Endothelial cell of umbilical vein (primary cell): ENCODE data around the gene EXD2. TPM values are rescaled to one million over a fixed set of nuclear protein-coding genes. Genes with fewer than 3 reads are reported as not detected.

ENCODE experiments used
- BruUV-seq: library from RNA; stranded (reverse); fragments of 400-500 nt; replicated peaks from 2 replicates; lab custom pipeline; 2021; lab: Mats Ljungman, UMichigan
- CTCF ChIA-PET: fragments of 300-600, 350-600 bp; sonication (Branson Sonifier 250); formaldehyde crosslinking; loops from one replicate; lab custom pipeline; 2021; ENCODE audit warnings: antibody characterized with exemption, inconsistent platforms; lab: Charles Lee
- POLR2A ChIA-PET: fragments of 300-600, 350-600 bp; sonication (Branson Sonifier 250); formaldehyde crosslinking; loops from one replicate; lab custom pipeline; 2021; ENCODE audit warnings: antibody characterized with exemption, inconsistent platforms; lab: Charles Lee
- DNase-seq: peaks from one replicate; pipeline ENCODE4 v3.0.0-alpha.2; 2011; ENCODE audit warnings: low read depth, low spot score
- FAIRE-seq: peaks from 2 replicates; lab custom pipeline; 2011; peaks lifted over from hg19 to GRCh38; lab: Jason Lieb, UNC
- H2AFZ ChIP-seq: 2 replicates; pipeline ENCODE4 v1.6.0; 2012; ENCODE audit warnings: low read depth, low read length, control low read depth, inconsistent platforms
- H3K27ac ChIP-seq: 2 replicates; pipeline ENCODE4 v1.5.1; 2011; ENCODE audit warnings: low read depth, mild to moderate bottlenecking, control low read depth, low read length, moderate library complexity; ENCODE audit not compliant: insufficient read depth
- H3K27me3 ChIP-seq, 2 experiments: 2 replicates each; pipeline versions ENCODE4 v1.6.0 to v1.6.1; 2011; ENCODE audit warnings: low read length in 2 of 2, mixed read lengths in 1 of 2; ENCODE audit not compliant: control insufficient read depth in 2 of 2, insufficient read depth in 2 of 2
- H3K36me3 ChIP-seq, 2 experiments: 2 replicates in 1 of 2; 3 replicates in 1 of 2; pipeline ENCODE4 v1.5.1; 2011; ENCODE audit warnings: low read length in 2 of 2, mild to moderate bottlenecking in 1 of 2, moderate library complexity in 1 of 2; ENCODE audit not compliant: control insufficient read depth in 2 of 2, insufficient read depth in 2 of 2; ENCODE audit errors: extremely low read depth in 1 of 2
- H3K4me1 ChIP-seq: 3 replicates; pipeline ENCODE4 v1.5.1; 2011; ENCODE audit warnings: mild to moderate bottlenecking, low read length; ENCODE audit not compliant: control insufficient read depth, insufficient read depth; ENCODE audit errors: extremely low read depth
- H3K4me2 ChIP-seq: 2 replicates; pipeline ENCODE4 v1.6.1; 2011; ENCODE audit warnings: low read length, control low read depth, mixed read lengths; ENCODE audit not compliant: insufficient read depth
- H3K4me3 ChIP-seq, 3 experiments: fragments of 200-600 bp in 1 of 3; sonication (generic), shearing (Covaris generic) in 1 of 3; replicated peaks in 1 of 3; 2 replicates each; pipeline ENCODE4 v1.5.1; 2011 to 2016; ENCODE audit warnings: control low read depth in 3 of 3, low read length in 3 of 3, mild to moderate bottlenecking in 2 of 3, inconsistent platforms in 1 of 3, low read depth in 1 of 3, moderate library complexity in 1 of 3; ENCODE audit not compliant: insufficient read depth in 1 of 3
- H3K79me2 ChIP-seq: 2 replicates; pipeline ENCODE4 v1.6.0; 2012; ENCODE audit warnings: low read length, inconsistent platforms; ENCODE audit not compliant: control insufficient read depth, insufficient read depth
- H3K9ac ChIP-seq: replicated peaks from 2 replicates; pipeline ENCODE3; 2011; ENCODE audit warnings: low read length, control low read depth; ENCODE audit not compliant: insufficient read depth; ENCODE audit errors: extremely low read depth
- H3K9me1 ChIP-seq: replicated peaks from 3 replicates; pipeline ENCODE4 v1.6.0; 2011; ENCODE audit warnings: mild to moderate bottlenecking, low read length; ENCODE audit not compliant: control insufficient read depth, insufficient read depth; ENCODE audit errors: extremely low read depth
- H3K9me3 ChIP-seq: replicated peaks from 2 replicates; pipeline ENCODE4 v1.5.1; 2012; ENCODE audit warnings: low read length, inconsistent platforms; ENCODE audit not compliant: control insufficient read depth, insufficient read depth
- H4K20me1 ChIP-seq: replicated peaks from 2 replicates; pipeline ENCODE3; 2011; ENCODE audit warnings: mild to moderate bottlenecking, low read length; ENCODE audit not compliant: control insufficient read depth, insufficient read depth; ENCODE audit errors: extremely low read depth
- CTCF ChIP-seq, 2 donors: IDR thresholded peaks; 1 replicate in 1 of 2; 2 replicates in 1 of 2; pipeline ENCODE4 v1.5.1; 2011; ENCODE audit warnings: low read length in 2 of 2, mild to moderate bottlenecking in 2 of 2, moderate library complexity in 2 of 2, control low read depth in 1 of 2, inconsistent platforms in 1 of 2, low read depth in 1 of 2; ENCODE audit not compliant: insufficient read depth in 1 of 2; ENCODE audit errors: extremely low read depth in 1 of 2
- EZH2 ChIP-seq: IDR thresholded peaks from 2 replicates; pipeline ENCODE4 v1.6.1; 2012; ENCODE audit warnings: borderline replicate concordance, low read depth, mild to moderate bottlenecking, moderate library complexity, low read length, inconsistent platforms; ENCODE audit not compliant: severe bottlenecking
- FOS ChIP-seq: IDR thresholded peaks from 2 replicates; pipeline ENCODE4 v1.6.1; 2011; ENCODE audit warnings: mild to moderate bottlenecking, low read length, moderate library complexity, borderline replicate concordance; ENCODE audit not compliant: insufficient read depth
- GATA2 ChIP-seq: IDR thresholded peaks from 2 replicates; pipeline ENCODE4 v1.7.0; 2011; ENCODE audit warnings: low read depth, mild to moderate bottlenecking, moderate library complexity, mixed read lengths, low read length; ENCODE audit not compliant: insufficient read length, insufficient read depth
- JUN ChIP-seq: IDR thresholded peaks from 2 replicates; pipeline ENCODE4 v1.6.1; 2011; ENCODE audit warnings: borderline replicate concordance, low read depth; ENCODE audit not compliant: insufficient read length, insufficient read depth
- MAX ChIP-seq: IDR thresholded peaks from 2 replicates; pipeline ENCODE4 v1.6.1; 2011; ENCODE audit not compliant: insufficient read depth, insufficient read length
- MYC ChIP-seq: IDR thresholded peaks from one replicate; pipeline ENCODE4 v1.6.1; 2011; ENCODE audit warnings: mild to moderate bottlenecking, low read depth, low read length
- POLR2A ChIP-seq: IDR thresholded peaks from 2 replicates; pipeline ENCODE4 v1.6.1; 2012; ENCODE audit warnings: low read depth, mild to moderate bottlenecking, control low read depth, low read length
- POLR2AphosphoS5 ChIP-seq: IDR thresholded peaks from 2 replicates; pipeline ENCODE4 v1.6.1; 2012; ENCODE audit warnings: low read depth, mild to moderate bottlenecking, control low read depth, low read length, moderate library complexity; ENCODE audit not compliant: insufficient read depth
- dilution Hi-C: fragments of 300-500 bp; cut with MboI; formaldehyde crosslinking; loops from one replicate; pipeline ENCODE4 v1.15.0; 2019; ENCODE audit warnings: low sequenced_read_pairs; ENCODE audit not compliant: extremely low pct_ligation_motif_present
- intact Hi-C: fragments of 100-400 bp; cut with micrococcal nuclease; formaldehyde crosslinking; loops from one replicate; pipeline ENCODE4 v1.10.0; 2022
- polyA plus RNA-seq, 4 experiments: library from polyadenylated mRNA; depleted of rRNA in 3 of 4; stranded (reverse) in 3 of 4; unstranded in 1 of 4; fragments of >200 nt; gene quantifications; 2 replicates each; pipeline versions ENCODE4 v1.2.1 to v1.2.3, GENCODE V29; 2011 to 2012; ENCODE audit warnings: missing spikeins in 1 of 4
- total RNA-seq: library from RNA; stranded (reverse); gene quantifications from 2 replicates; pipeline ENCODE4 v1.2.3, GENCODE V29; 2021

EXD2 gene
- total and polyA plus RNA-seq, 2 donors (not counting 3 experiments of a cell fraction or from before 2014, with no cell fraction given) = 11.6 to 22.6 TPM

- no peak overlapping the region for H3K4me2 ChIP-seq
- H3K9me3 ChIP-seq = no peaks in the 10 kb centered on the region
- H3K9ac ChIP-seq = no peak overlapping the region
- DNase-seq = no peak
- H3K27ac ChIP-seq = no peak overlapping the region
- POLR2A ChIA-PET = interaction anchor here (0.6 kb wide), 1 partner anchor 204 kb away, joined by 5 read pairs; no protein-coding TSS in a partner anchor
- H3K79me2 ChIP-seq = no peaks in the 10 kb centered on the region
- H3K36me3 ChIP-seq = no peaks in the 10 kb centered on the region
- no peak overlapping the region for H3K4me3 ChIP-seq
- peaks cover 12% of the 10 kb centered on the region for H3K4me1 ChIP-seq
- no peaks in the 10 kb centered on the region for H4K20me1 ChIP-seq
- intact Hi-C loops (loop anchor here (1.0 to 5.0 kb wide), 2 partner anchors 84 to 200 kb away; no protein-coding TSS in a partner anchor), dilution Hi-C loops (no loop called here)
- FAIRE-seq = no peak
- peaks cover 28 to 30% of the 10 kb centered on the region in 2 experiments for H3K27me3 ChIP-seq
- TF ChIP-seq FOS (no peak), MAX (no peak), JUN (no peak), GATA2 (no peak), CTCF (IDR thresholded peaks at IDR 0.05; ENCODE audit: extremely low read depth in 1 of 2, insufficient read depth in 1 of 2, low read depth in 1 of 2, low read length in 2 of 2) (no peak), POLR2AphosphoS5 (no peak), POLR2A (no peak), MYC (no peak), EZH2 (no peak)
- BruUV-seq = no TSS peak
- CTCF ChIA-PET = interaction anchor here (0.6 to 3.2 kb wide), 16 partner anchors 8 to 354 kb away, joined by 3 to 13 read pairs (median 4); no protein-coding TSS in a partner anchor
- H3K9me1 ChIP-seq = no peaks in the 10 kb centered on the region
- no peak overlapping the region for H2AFZ ChIP-seq
Measured at GRCh38 chr14:69261761-69262331, 70.5 kb downstream of the EXD2 start.
